Measurements from ENCODE around the gene LYL1. TPM values are rescaled to one million over a fixed set of nuclear protein-coding genes. Genes with fewer than 3 reads are reported as not detected.

Gene LYL1
- total and polyA plus RNA-seq, 8 donors: 5.3 to 32.9 (median 9.9) TPM

- Histone ChIP-seq H3K27ac (peak overlapping the region; percentile 47 to 65), H3K27me3 (no peaks in the 10 kb centered on the region), H3K4me3 (no peak overlapping the region), H3K9me3 (no peaks in the 10 kb centered on the region), H3K4me1 (peaks cover 20 to 41% of the 10 kb centered on the region in 2 donors), H3K36me3 (peaks cover 0 to 36% of the 10 kb centered on the region in 2 donors)
- no peak for TF ChIP-seq CTCF (IDR thresholded peaks at IDR 0.05)
- DNase-seq: no peak
- no peak for ATAC-seq
- intact Hi-C loops (cut with DNase I): no loop called here
Measured at GRCh38 chr19:13078381-13078780, 24.3 kb downstream of the LYL1 start.

- Histone ChIP-seq H3K27me3 (no peaks in the 10 kb centered on the region), H3K4me1 (peaks cover 20 to 37% of the 10 kb centered on the region in 2 donors), H3K9me3 (no peaks in the 10 kb centered on the region), H3K36me3 (peaks cover 0 to 28% of the 10 kb centered on the region in 2 donors), H3K4me3 (no peak overlapping the region), H3K27ac (no peak overlapping the region)
- no peak for TF ChIP-seq CTCF (IDR thresholded peaks at IDR 0.05)
- DNase-seq (no peak), ATAC-seq (no peak)
- intact Hi-C loops (cut with DNase I): no loop called here
Measured at GRCh38 chr19:13077240-13077639, 25.4 kb downstream of the LYL1 start.

GRCh38 chr19:13076787-13077186, 25.9 kb downstream of the LYL1 start:
- ATAC-seq: no peak
- TF ChIP-seq CTCF (IDR thresholded peaks at IDR 0.05): no peak
- peaks cover 17 to 37% of the 10 kb centered on the region in 2 donors for H3K4me1 ChIP-seq
- no peaks in the 10 kb centered on the region for H3K9me3 ChIP-seq
- peaks cover 0 to 28% of the 10 kb centered on the region in 2 donors for H3K36me3 ChIP-seq
- DNase-seq: no peak
- H3K27ac ChIP-seq: no peak overlapping the region
- no peaks in the 10 kb centered on the region for H3K27me3 ChIP-seq
- intact Hi-C loops (cut with DNase I): no loop called here
- no peak overlapping the region for H3K4me3 ChIP-seq

DNA sequence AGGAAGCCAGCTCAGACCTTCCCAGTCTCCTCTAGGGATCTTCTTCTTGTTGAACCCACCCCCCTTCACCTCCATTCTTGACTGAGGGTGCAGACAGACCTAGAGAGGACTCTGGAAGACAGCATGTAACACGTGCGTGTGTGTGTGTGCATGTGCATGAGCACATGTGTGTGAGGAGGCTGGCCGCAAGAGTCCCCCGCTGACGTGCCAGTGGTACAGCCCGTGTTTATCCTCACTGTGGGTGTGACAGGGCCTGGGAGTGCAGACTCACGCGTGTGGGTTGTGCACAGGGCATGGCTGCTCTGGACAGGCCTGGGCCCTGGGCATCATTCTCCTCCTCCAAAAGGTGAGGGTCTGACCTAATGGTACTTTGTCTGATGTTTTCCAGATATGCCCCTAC, 26.3 kb downstream of the LYL1 start:
- Histone ChIP-seq H3K36me3 (peaks cover 0 to 28% of the 10 kb centered on the region in 2 donors), H3K9me3 (no peaks in the 10 kb centered on the region), H3K4me3 (no peak overlapping the region), H3K27ac (no peak overlapping the region), H3K27me3 (no peaks in the 10 kb centered on the region), H3K4me1 (peaks cover 17 to 37% of the 10 kb centered on the region in 2 donors)
- no peak for ATAC-seq
- DNase-seq: no peak
- intact Hi-C loops (cut with DNase I): no loop called here
- no peak for TF ChIP-seq CTCF (IDR thresholded peaks at IDR 0.05)

GRCh38 chr19:13074378-13074777, 28.3 kb downstream of the LYL1 start:
- intact Hi-C loops (cut with DNase I): no loop called here
- ATAC-seq: no peak
- Histone ChIP-seq H3K9me3 (no peaks in the 10 kb centered on the region), H3K27ac (no peak overlapping the region), H3K4me1 (peaks cover 14 to 26% of the 10 kb centered on the region in 2 donors), H3K27me3 (no peaks in the 10 kb centered on the region), H3K4me3 (no peak overlapping the region), H3K36me3 (peaks cover 0 to 28% of the 10 kb centered on the region in 2 donors)
- TF ChIP-seq CTCF (IDR thresholded peaks at IDR 0.05): no peak
- DNase-seq: no peak

Measured in left lung (tissue), 10 donors.